Neutrophil (primary cell): Measurements from ENCODE around the gene UNK.
"Not testable (repeated sequence)": the region's sequence is repeated elsewhere in the genome, so short reads cannot be mapped to it uniquely, and the experiment has no call there.

Source experiments
- H3K27ac ChIP-seq: fragments of 200-600 bp; sonication (generic); 2 replicates; pipeline ENCODE4 v1.5.1; 2016; ENCODE audit warnings: mild to moderate bottlenecking, moderate library complexity
- H3K27me3 ChIP-seq: fragments of 200-600 bp; sonication (generic); 2 replicates; pipeline ENCODE4 v1.6.0; 2016; ENCODE audit warnings: mild to moderate bottlenecking
- H3K36me3 ChIP-seq: fragments of 200-600 bp; sonication (generic); 2 replicates; pipeline ENCODE4 v1.5.1; 2017
- H3K4me1 ChIP-seq, 2 experiments: fragments of 200-600 bp in 1 of 2; sonication (generic) in 1 of 2; 1 replicate in 1 of 2; 2 replicates in 1 of 2; pipeline versions ENCODE4 v1.5.1 to v1.6.1; 2013 to 2016; ENCODE audit warnings: low read depth in 1 of 2, low read length in 1 of 2, mild to moderate bottlenecking in 1 of 2, moderate library complexity in 1 of 2; ENCODE audit not compliant: control insufficient read depth in 1 of 2, insufficient read depth in 1 of 2
- H3K4me3 ChIP-seq, 2 experiments: fragments of 200-600 bp in 1 of 2; sonication (generic) in 1 of 2; 1 replicate in 1 of 2; 2 replicates in 1 of 2; pipeline ENCODE4 v1.5.1; 2013 to 2016; ENCODE audit warnings: low read depth in 1 of 2, low read length in 1 of 2, mild to moderate bottlenecking in 1 of 2, moderate library complexity in 1 of 2
- H3K9me3 ChIP-seq: fragments of 200-600 bp; sonication (generic); 2 replicates; pipeline ENCODE4 v1.5.1; 2016
- CTCF ChIP-seq: fragments of 200-600 bp; sonication (generic); IDR thresholded peaks from 2 replicates; pipeline ENCODE4 v1.5.1; 2016; ENCODE audit warnings: antibody characterized with exemption

UNK gene

GRCh38 chr17:75773808-75774470 lies 10.7 kb upstream of the UNK start:
- Histone ChIP-seq H3K27ac (peak overlapping the region; percentile 100), H3K4me3 (no peak overlapping the region), H3K36me3 (peaks cover 52% of the 10 kb centered on the region), H3K4me1 (peaks cover 33 to 40% of the 10 kb centered on the region in 2 experiments), H3K27me3 (no peaks in the 10 kb centered on the region), H3K9me3 (no peaks in the 10 kb centered on the region)
- no peak for TF ChIP-seq CTCF

DNA sequence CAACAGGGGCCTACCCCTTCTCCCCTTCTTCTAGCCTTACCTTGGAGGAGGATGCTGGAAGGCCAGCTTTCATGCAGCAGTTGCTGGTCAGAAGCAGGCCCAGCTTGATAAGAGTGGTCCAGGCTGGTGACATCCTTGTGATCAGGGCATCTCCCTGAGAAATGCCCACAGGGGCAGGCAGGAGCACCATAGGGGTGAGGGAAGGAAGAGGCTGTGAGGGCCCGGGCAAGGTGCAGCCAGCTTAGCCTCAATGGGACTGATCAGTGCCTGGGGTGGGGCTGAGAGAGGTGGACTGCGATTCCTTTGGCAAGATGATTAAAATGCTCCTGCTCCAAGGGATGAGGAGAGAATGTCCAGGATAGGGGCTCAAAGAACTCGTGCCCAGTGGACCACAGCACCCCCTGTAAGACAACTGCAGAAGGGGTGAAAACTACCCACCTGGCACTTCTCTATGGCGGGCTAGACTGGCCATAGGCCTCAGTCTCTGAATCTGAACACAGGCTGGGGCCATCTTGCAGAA lies 10.1 kb upstream of the UNK start:
- peaks cover 55% of the 10 kb centered on the region for H3K36me3 ChIP-seq

DNA sequence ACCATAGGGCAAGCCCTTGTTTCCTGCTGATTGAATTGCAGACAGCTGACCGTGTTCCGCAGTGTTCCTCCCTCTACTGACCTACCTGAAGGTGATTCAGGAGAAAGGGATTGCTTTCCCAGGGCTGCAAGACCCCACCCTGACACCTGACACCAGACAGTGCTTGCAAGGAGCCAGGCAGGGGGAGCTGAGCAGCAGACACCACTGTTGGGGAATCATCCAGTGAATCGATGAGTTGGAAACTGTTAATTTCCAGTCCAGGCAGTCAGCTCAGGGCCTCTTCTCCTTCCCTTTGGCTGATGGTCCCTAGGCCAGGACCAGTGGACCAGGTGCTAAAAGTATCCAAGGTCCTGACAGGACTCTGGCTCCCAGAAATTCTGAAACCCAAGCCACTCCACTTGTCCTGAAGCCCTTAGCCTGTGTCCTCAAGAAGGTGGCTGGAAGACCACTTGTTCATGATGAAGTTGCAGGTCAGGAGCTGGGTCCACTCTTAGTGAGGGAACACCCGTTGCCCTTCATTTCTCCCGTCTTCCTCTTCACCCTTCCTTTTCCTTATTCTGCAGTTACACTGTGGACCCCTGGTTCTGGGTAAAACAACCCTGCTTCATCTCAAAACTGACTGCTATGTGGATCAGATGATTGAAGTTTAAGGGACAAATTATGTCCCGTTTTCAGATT lies 9.5 kb upstream of the UNK start:
- Histone ChIP-seq H3K4me1 (peaks cover 36 to 44% of the 10 kb centered on the region in 2 experiments), H3K27ac (peak overlapping the region; percentile 100), H3K27me3 (no peaks in the 10 kb centered on the region), H3K9me3 (no peaks in the 10 kb centered on the region), H3K36me3 (peaks cover 55% of the 10 kb centered on the region), H3K4me3 (peak overlapping the region; percentile 98 to 100)
- TF ChIP-seq CTCF = no peak

More for the DNA sequence above, 10.1 kb upstream of the UNK start:
- Histone ChIP-seq H3K27ac (peak overlapping the region; percentile 100), H3K9me3 (no peaks in the 10 kb centered on the region), H3K4me1 (peaks cover 33 to 40% of the 10 kb centered on the region in 2 experiments), H3K4me3 (no peak overlapping the region), H3K27me3 (no peaks in the 10 kb centered on the region)
- no peak for TF ChIP-seq CTCF

GRCh38 chr17:75776386-75777295 lies 8.0 kb upstream of the UNK start:
- peak overlapping the region; percentile 98 to 100 for H3K4me3 ChIP-seq
- peaks cover 55% of the 10 kb centered on the region for H3K36me3 ChIP-seq
- H3K4me1 ChIP-seq = peaks cover 51 to 53% of the 10 kb centered on the region in 2 experiments
- TF ChIP-seq CTCF = no peak
- H3K9me3 ChIP-seq = no peaks in the 10 kb centered on the region
- H3K27ac ChIP-seq = peak overlapping the region; percentile 100
- H3K27me3 ChIP-seq = no peaks in the 10 kb centered on the region

DNA sequence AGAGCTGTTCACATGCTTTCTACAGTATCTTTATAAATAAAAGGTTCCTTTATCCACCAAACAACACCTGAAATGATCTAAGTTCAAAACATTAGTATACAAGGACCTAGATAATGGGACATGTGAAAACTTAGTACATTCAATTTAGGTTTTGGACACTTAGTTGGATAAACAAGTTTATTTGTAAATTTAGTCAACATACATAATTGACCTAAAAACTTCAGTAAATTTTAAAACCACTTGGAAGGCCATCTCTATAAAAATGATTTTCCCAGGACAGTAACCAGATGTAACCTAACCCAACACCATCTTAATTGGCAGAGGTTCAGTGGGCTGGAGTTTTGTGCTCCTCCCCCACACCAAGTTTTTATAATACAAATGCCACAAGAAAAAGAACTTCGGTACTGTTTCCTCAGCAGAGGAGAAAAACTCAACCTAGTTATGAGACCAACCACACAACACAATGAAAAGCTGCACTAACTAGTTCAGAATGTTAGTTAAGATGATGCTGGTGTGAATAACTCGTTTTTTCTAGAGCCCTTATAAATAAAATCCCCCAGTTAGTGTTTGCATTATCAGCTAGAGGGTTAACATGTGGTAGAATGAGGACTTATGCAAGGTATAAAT lies 7.2 kb upstream of the UNK start:
- no peak for TF ChIP-seq CTCF
- Histone ChIP-seq H3K4me3 (peak overlapping the region; percentile 98 to 100), H3K27me3 (no peaks in the 10 kb centered on the region), H3K4me1 (peaks cover 57 to 60% of the 10 kb centered on the region in 2 experiments), H3K36me3 (peaks cover 55% of the 10 kb centered on the region), H3K27ac (peak overlapping the region; percentile 100), H3K9me3 (no peaks in the 10 kb centered on the region)

DNA sequence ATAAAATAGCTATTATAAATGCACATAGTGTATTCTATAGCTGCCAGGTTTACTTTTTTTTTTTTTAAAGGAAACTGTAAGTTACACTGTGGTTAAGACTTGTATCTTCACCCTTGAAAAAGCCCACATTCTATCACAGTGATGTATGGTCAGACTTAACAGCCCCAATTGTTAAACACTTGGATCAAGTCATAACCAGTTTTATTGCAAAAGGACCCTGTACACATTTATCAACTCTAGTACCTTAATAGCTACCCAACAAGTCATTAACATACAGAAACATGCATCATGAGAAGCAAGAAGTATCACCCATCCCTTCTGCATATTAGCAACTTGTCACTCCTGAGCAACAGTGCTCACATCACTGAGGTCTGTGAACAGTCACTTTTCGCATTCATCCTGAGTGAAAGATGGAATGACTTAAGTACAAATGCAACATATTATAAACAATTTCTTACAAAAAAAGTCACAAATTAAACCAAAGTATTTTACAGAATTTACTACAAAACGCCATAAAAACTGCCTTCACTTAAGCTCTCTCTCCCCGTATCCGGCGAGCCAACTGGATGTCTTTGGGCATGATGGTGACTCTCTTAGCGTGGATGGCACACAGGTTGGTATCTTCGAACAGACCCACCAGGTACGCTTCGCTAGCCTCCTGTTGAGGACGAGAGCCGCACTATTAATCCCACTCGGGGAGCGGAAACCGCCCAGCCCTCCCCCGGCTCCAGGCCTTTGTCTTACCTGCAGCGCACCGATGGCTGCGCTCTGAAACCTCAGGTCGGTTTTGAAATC lies 6.3 kb upstream of the UNK start:
- Histone ChIP-seq H3K4me3 (peak overlapping the region; percentile 98 to 100), H3K27ac (peak overlapping the region; percentile 100), H3K4me1 (peaks cover 66 to 69% of the 10 kb centered on the region in 2 experiments), H3K36me3 (peaks cover 55% of the 10 kb centered on the region)
- not testable (repeated sequence) for H3K9me3 ChIP-seq, H3K27me3 ChIP-seq
